ENCODE data around the gene CDKN2B-AS1. TPM values are rescaled to one million over a fixed set of nuclear protein-coding genes. Genes with fewer than 3 reads are reported as not detected.

The CDKN2B-AS1 gene
- total and polyA plus RNA-seq, 2 experiments from 2014 or later, result 0.27 to 0.68 TPM

DNA sequence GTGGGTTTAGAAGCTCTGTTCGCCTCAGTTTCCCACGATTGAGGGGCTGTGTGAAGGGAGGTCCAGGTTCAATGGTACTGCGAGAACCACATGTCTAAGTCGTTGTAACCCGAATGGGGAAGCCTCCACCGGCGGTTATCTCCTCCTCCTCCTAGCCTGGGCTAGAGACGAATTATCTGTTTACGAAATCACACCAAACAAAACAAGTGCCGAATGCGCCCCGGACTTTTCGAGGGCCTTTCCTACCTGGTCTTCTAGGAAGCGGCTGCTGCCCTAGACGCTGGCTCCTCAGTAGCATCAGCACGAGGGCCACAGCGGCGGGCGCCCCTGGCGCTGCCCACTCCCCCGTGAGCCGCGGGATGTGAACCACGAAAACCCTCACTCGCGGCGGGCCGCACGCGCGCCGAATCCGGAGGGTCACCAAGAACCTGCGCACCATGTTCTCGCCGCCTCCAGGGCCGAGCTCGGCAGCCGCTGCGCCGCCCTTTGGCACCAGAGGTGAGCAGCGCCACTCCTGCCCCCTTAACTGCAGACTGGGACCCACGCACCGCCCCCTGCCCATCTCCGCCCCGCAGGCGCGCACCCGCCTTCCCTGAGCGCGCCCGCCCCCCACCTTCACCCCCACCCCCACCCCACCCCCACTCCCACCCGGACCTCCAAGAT, 567 bp upstream of the CDKN2B-AS1 start, which contains the start of gene CDKN2A:
Gene CDKN2A (minus strand): TSS at position 500 of the 663 bp plus-strand sequence.
- TF ChIP-seq, protein P1, sequence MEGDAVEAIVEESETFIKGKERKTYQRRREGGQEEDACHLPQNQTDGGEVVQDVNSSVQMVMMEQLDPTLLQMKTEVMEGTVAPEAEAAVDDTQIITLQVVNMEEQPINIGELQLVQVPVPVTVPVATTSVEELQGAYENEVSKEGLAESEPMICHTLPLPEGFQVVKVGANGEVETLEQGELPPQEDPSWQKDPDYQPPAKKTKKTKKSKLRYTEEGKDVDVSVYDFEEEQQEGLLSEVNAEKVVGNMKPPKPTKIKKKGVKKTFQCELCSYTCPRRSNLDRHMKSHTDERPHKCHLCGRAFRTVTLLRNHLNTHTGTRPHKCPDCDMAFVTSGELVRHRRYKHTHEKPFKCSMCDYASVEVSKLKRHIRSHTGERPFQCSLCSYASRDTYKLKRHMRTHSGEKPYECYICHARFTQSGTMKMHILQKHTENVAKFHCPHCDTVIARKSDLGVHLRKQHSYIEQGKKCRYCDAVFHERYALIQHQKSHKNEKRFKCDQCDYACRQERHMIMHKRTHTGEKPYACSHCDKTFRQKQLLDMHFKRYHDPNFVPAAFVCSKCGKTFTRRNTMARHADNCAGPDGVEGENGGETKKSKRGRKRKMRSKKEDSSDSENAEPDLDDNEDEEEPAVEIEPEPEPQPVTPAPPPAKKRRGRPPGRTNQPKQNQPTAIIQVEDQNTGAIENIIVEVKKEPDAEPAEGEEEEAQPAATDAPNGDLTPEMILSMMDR (IDR thresholded peaks at IDR 0.05; ENCODE audit: poor library complexity), result no peak
- TF ChIP-seq EZH2 (IDR thresholded peaks at IDR 0.05; ENCODE audit: borderline replicate concordance) (no peak), EZH2phosphoT487 (IDR thresholded peaks at IDR 0.05; ENCODE audit: low read depth, severe bottlenecking, unreplicated experiment) (no peak)
- H3K4me2 ChIP-seq, result peak within 1 kb of the TSS; percentile 99
- no peaks in the 10 kb centered on the region for H3K9me2 ChIP-seq (replicated peaks; ENCODE audit: insufficient read depth)
- peak within 1 kb of the TSS; percentile 41 for H3K4me3 ChIP-seq
- H3K9me3 ChIP-seq (ENCODE audit: low read depth), result no peaks in the 10 kb centered on the region
- 3% methylated on average over 41 of the region's 53 CpGs for WGBS (ENCODE audit: low lambda C conversion rate, missing lambda C conversion rate)
- DNase-seq (ENCODE audit: low spot score), result peak; percentile 46
- H3K4me1 ChIP-seq (ENCODE audit: insufficient read depth), result no peaks in the 10 kb centered on the region
- no peaks in the 10 kb centered on the region for H3K79me2 ChIP-seq
- H3K27ac ChIP-seq, result no peak within 1 kb of the TSS
- no peaks in the 10 kb centered on the region for H4K20me1 ChIP-seq (ENCODE audit: insufficient read depth, poor library complexity, severe bottlenecking)
- H3K27me3 ChIP-seq, result peaks cover 91% of the 10 kb centered on the region
- peak within 1 kb of the TSS; percentile 58 for H2AFZ ChIP-seq
- H3K36me3 ChIP-seq (replicated peaks; ENCODE audit: insufficient read depth, low read depth), result no peaks in the 10 kb centered on the region

DNA sequence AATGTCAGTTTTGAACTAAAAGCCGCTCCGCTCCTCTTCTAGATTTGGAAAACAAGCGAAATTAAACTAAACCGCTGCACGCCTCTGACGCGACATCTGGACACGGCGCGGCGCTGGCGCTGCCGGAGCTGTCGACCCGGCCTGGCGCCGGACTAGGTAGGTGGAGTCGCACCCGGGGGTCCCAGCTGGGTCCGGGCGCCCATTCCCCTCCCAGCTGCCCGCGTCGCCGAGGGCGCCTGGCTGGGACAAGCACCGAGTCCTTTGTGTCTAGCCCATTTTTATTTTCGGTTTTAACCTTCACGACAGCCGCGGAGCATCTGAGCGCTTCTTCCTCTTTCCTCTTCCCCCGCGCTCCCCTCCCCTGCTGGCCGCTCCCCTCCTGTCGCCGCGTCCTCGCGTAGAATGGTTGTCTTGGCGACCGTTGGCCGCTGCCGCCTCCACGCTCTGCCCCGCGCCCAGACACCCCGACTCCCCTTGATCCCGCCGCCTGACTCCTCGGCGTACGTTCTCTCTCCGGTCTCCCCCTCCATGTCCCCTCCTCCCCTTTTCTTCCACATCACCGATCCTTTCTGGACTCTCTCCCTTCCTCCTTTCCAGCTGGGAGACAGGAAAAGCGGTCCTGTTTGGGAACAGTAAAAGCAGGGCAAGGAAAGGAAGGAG, 545 bp downstream of the CDKN2B-AS1 start:
- TF ChIP-seq, protein P1 (IDR thresholded peaks at IDR 0.05; ENCODE audit: poor library complexity), result no peak
- TF ChIP-seq EZH2 (IDR thresholded peaks at IDR 0.05; ENCODE audit: borderline replicate concordance), result no peak
- TF ChIP-seq EZH2phosphoT487 (IDR thresholded peaks at IDR 0.05; ENCODE audit: low read depth, severe bottlenecking, unreplicated experiment), result no peak
- Histone ChIP-seq H3K79me2 (no peaks in the 10 kb centered on the region), H3K9me3 (ENCODE audit: low read depth) (no peaks in the 10 kb centered on the region), H3K36me3 (replicated peaks; ENCODE audit: insufficient read depth, low read depth) (no peaks in the 10 kb centered on the region), H4K20me1 (ENCODE audit: insufficient read depth, poor library complexity, severe bottlenecking) (no peaks in the 10 kb centered on the region), H3K9me2 (replicated peaks; ENCODE audit: insufficient read depth) (no peaks in the 10 kb centered on the region), H3K4me1 (ENCODE audit: insufficient read depth) (no peaks in the 10 kb centered on the region), H3K27me3 (peaks cover 89% of the 10 kb centered on the region), H3K4me2 (peak overlapping the region; percentile 99), H2AFZ (peak overlapping the region; percentile 58), H3K4me3 (peak overlapping the region; percentile 41), H3K27ac (no peak overlapping the region)
- WGBS (ENCODE audit: low lambda C conversion rate, missing lambda C conversion rate), result under 1% methylated on average over 43 of the region's 56 CpGs
- DNase-seq (ENCODE audit: low spot score), result peak; percentile 57

DNA sequence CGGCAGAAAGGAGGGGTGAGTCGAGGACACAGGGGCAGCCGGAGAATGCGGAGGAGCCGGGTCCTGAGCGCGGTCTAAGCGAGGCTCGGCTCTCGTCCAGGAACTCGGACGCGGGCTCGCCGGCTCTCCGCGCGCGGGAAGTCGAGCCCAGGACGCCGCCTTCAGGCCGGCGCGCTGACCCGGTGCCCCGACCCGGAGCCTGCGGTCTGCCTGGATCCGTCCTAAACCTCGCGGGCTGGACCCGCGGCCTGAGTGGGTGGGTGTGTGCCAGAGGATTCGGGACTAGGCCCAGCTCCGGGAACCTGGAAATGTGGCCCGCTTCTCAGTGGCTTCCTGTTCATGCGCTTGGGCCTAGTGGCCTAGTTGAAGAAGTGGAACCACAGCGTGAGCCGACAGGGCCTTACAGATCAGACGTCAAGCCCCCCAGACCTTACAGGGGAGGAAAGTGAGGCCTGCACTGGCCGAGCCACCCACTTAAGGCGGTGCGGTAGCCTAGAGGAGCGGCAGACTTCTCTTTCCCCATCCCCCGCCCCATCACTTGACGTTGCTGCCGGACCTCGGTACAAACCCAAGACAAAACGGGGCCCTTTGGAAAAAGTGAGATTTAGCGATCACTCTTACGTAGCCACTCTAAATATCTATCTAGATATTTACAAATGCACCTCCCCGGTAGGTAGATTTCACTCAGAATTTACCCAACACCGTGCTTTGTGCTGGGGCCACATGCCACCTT, 1.2 kb downstream of the CDKN2B-AS1 start:
- Histone ChIP-seq H3K27me3 (peaks cover 89% of the 10 kb centered on the region), H2AFZ (peak overlapping the region; percentile 58), H3K27ac (no peak overlapping the region), H3K9me3 (ENCODE audit: low read depth) (no peaks in the 10 kb centered on the region), H3K4me1 (ENCODE audit: insufficient read depth) (no peaks in the 10 kb centered on the region), H3K9me2 (replicated peaks; ENCODE audit: insufficient read depth) (no peaks in the 10 kb centered on the region), H4K20me1 (ENCODE audit: insufficient read depth, poor library complexity, severe bottlenecking) (no peaks in the 10 kb centered on the region), H3K4me3 (peak overlapping the region; percentile 41), H3K36me3 (replicated peaks; ENCODE audit: insufficient read depth, low read depth) (no peaks in the 10 kb centered on the region), H3K4me2 (peak overlapping the region; percentile 99), H3K79me2 (no peaks in the 10 kb centered on the region)
- WGBS (ENCODE audit: low lambda C conversion rate, missing lambda C conversion rate), result 7% methylated on average over 54 of the region's 54 CpGs
- DNase-seq (ENCODE audit: low spot score), result peak; percentile 59
- TF ChIP-seq EZH2phosphoT487 (IDR thresholded peaks at IDR 0.05; ENCODE audit: low read depth, severe bottlenecking, unreplicated experiment), result peak; percentile 22
- TF ChIP-seq, protein P1 (IDR thresholded peaks at IDR 0.05; ENCODE audit: poor library complexity), result peak; percentile 27
- TF ChIP-seq EZH2 (IDR thresholded peaks at IDR 0.05; ENCODE audit: borderline replicate concordance), result peak; percentile 23
